GM19467 (cell line): Measurements from ENCODE around the gene WDR12.
"Not testable (repeated sequence)": the region's sequence is repeated elsewhere in the genome, so short reads cannot be mapped to it uniquely, and the experiment has no call there.

Source experiments
- ATAC-seq: cut with Tn5 transposase; IDR thresholded peaks from one replicate; pipeline ENCODE4 v1.9.1; 2021; ENCODE audit warnings: mild to moderate bottlenecking, moderate library complexity; ENCODE audit not compliant: unreplicated experiment

WDR12 gene

DNA sequence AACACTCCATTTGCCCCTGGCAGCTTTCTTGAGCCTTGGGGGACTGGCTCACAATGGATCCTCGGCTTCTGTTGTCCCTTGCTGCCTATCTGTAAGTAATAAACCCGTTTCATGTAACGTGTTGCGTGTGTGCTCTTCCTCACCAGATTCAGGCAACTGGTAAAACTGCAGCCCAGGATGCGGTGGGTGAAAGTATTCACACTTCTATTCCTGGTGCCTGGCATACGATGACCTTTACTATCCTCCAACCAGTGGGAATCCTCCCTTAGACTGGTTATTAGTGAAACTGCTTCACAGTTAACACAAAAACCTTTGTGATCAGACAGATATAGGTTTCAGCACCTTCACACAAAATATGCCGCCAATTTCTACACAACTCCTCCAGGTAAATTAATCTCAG, 26.3 kb downstream of the WDR12 start:
- ATAC-seq, result no peak

- ATAC-seq, result no peak
Measured at GRCh38 chr2:202883987-202884675, 27.3 kb downstream of the WDR12 start.

GRCh38 chr2:202881570-202881969, 29.9 kb downstream of the WDR12 start:
- no peak for ATAC-seq

GRCh38 chr2:202877699-202878098, 33.8 kb downstream of the WDR12 start:
- ATAC-seq, result no peak

GRCh38 chr2:202871300-202872141, 40.0 kb downstream of the WDR12 start, which contains the start of gene ICA1L:
Gene ICA1L, minus strand, starts transcription at chr2:202871766. Its CDS starts 42,757 bp downstream, at chr2:202829009.
- peak; percentile 57 for ATAC-seq

GRCh38 chr2:202870431-202871299, 40.8 kb downstream of the WDR12 start:
- ATAC-seq, result peak; percentile 58

DNA sequence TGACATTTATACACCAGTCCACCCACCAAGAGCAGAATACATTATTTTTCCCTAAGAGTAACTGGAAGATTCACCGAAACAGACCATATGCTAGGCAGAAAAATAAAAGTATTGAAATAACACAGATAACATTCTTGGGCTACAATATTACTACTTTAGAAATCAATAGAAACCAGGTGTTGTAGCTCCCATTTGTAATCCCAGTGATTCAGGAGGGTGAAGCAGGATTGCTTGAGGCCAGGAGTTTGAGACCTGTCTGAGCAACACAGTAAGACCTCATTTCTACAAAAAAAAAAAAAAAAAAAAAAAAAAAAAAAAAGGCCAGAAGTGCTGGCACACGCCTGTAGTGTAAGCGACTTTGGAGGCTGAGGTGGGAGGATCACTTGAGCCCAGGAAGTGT, 49.5 kb downstream of the WDR12 start:
- no peak for ATAC-seq

GRCh38 chr2:202858601-202859000, 52.9 kb downstream of the WDR12 start:
- no peak for ATAC-seq

- ATAC-seq, result not testable (repeated sequence)
Measured at GRCh38 chr2:202849343-202849742, 62.1 kb downstream of the WDR12 start.

DNA sequence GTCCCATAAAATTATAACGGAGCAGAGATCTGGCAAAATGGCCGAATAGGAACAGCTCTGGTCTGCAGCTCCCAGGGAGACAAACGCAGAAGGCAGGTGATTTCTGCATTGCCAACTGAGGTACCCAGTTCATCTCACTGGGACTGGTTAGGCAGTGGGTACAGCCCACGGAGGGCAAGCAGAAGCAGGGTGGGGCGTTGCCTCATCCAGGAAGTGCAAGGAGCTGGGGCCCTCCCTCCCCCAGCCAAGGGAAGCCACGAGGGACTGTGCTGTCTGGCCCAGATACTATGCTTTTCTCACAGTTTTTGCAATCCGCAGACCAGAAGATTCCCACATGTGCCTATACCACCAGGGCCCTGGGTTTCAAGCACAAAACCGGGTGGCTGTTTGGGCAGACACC, 62.7 kb downstream of the WDR12 start:
- no peak for ATAC-seq

DNA sequence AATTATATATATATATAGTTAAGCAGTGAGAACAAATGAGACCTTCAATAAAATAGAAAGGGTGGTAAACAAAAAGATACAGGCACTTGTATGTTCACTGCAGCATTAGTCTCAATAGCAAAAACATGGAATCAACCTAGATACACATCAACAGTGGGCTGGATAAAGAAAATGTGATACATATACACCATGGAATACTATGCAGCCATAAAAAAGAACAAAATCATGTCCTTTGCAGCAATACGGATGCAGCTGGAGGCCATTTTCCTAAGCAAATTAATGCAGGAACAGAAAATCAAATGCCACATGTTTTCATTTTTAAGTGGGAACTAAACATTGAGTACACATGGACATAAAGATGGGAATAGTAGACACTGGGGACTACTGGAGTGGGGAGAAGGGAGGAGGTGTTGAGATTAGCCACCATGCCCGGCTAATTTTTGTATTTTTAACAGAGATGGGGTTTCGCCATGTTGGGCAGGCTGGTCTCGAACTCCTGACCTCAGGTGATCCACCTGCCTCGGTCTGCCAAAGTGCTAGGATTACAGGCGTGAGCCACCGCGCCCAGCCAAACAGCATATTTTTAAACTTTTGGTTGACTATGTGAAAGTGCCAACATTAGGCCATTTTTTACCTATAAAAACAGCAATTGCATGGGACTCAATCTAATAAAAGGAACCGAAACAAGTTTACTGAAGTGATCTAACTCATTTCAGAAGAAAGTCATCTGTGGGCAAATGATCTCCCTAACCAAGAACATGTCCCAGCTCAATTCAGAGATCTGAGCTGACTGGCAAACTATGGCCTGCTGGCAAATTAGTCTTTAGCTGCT, 63.6 kb downstream of the WDR12 start:
- ATAC-seq, result no peak

- ATAC-seq, result no peak
Measured at GRCh38 chr2:202844656-202845055, 66.8 kb downstream of the WDR12 start.

- ATAC-seq, result no peak
Measured at GRCh38 chr2:202842690-202843089, 68.8 kb downstream of the WDR12 start.

DNA sequence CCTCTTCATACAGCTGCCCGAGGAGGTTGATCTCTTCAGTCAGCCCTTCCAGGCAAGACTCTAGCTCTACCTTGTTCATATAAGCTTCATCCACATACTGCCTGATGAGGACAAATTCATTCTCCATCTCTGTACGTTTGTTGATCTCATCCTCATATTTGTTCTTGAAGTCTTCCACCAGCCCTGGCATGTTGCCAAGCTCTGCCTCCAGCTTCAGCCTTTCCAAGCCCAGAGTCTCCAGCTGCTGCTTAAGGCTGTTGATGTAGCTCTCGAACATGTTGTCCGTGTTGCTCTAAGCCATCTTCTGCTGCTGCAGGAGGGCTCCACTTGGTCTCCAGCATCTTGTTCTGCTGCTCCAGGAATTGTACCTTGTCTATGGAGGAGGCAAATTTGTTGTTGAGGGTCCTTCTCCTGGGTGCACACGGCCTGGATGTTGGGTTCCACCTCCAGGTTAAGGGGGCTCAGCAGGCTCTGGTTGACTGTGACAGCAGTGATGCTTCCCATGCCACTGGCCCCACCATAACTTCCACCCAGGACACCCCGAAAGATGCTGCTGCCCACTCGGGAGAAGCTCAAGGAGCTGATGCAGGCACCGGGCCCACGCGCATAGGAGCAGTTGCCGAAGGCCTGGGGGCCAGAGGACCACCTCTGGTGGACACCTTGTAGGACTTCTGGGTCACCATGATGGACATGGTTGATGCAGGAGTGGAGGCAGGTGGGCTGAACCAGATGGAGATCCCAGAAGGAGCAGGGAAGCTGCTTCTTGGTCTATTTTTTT, 70.2 kb downstream of the WDR12 start:
- ATAC-seq, result no peak

- no peak for ATAC-seq
Measured at GRCh38 chr2:202831242-202832220, 79.9 kb downstream of the WDR12 start.

DNA sequence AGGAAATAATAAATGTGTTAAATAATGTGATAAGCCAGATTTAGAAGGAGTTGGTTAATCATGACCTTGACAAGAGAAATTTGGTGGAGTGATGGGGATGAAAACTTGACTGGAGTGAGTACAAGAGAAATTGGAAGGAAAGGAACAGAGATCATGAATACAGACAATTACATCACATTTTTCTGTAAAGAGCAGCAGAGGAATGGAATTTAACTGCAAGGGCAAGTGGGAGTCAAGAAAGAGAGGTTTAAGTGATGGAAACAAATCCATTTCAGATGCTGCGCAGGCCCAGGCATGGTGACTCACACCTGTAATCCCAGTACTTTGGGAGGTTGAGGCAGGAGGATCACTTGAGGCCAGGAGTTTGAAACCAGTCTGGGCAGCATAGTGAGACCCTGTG, 86.6 kb downstream of the WDR12 start:
- ATAC-seq, result no peak
